KMS-11 (cell line): ENCODE data around the gene RNLS.
"Not testable (repeated sequence)": the region's sequence is repeated elsewhere in the genome, so short reads cannot be mapped to it uniquely, and the experiment has no call there.

Experiments
- H2AFZ ChIP-seq: fragments of 200-600 bp; sonication (generic); 2 replicates; pipeline ENCODE4 v1.6.1; 2016; ENCODE audit warnings: antibody characterized with exemption, mixed run types, low read depth
- H3K27ac ChIP-seq: fragments of 200-600 bp; sonication (generic); 2 replicates; pipeline ENCODE4 v1.6.1; 2016; ENCODE audit warnings: mild to moderate bottlenecking, mixed run types
- H3K27me3 ChIP-seq: fragments of 200-600 bp; sonication (generic); 2 replicates; pipeline ENCODE4 v1.6.1; 2017; ENCODE audit warnings: mild to moderate bottlenecking, low read depth, mixed run types, moderate library complexity; ENCODE audit not compliant: insufficient read depth
- H3K36me3 ChIP-seq: fragments of 200-600 bp; sonication (generic); 2 replicates; pipeline ENCODE4 v1.6.1; 2017; ENCODE audit warnings: mild to moderate bottlenecking, mixed run types; ENCODE audit not compliant: insufficient read depth
- H3K4me1 ChIP-seq: fragments of 200-600 bp; sonication (generic); 2 replicates; pipeline ENCODE4 v1.6.1; 2016; ENCODE audit warnings: mild to moderate bottlenecking, low read depth, mixed run types; ENCODE audit not compliant: poor library complexity, severe bottlenecking
- H3K4me2 ChIP-seq: fragments of 200-600 bp; sonication (generic); 2 replicates; pipeline ENCODE4 v1.7.0; 2016; ENCODE audit warnings: mild to moderate bottlenecking, mixed run types
- H3K4me3 ChIP-seq: fragments of 200-600 bp; sonication (generic); IDR thresholded peaks from 2 replicates; pipeline ENCODE4 v1.6.1; 2017; ENCODE audit warnings: low read depth, low read length, mixed read lengths; ENCODE audit not compliant: insufficient read depth
- H3K79me2 ChIP-seq: fragments of 200-600 bp; sonication (generic); 2 replicates; pipeline ENCODE4 v1.6.1; 2016; ENCODE audit warnings: low read depth, mixed run types; ENCODE audit not compliant: insufficient read depth
- H3K9ac ChIP-seq: fragments of 200-600 bp; sonication (generic); 2 replicates; pipeline ENCODE4 v1.6.1; 2016; ENCODE audit warnings: mild to moderate bottlenecking, mixed run types
- H4K20me1 ChIP-seq: fragments of 200-600 bp; sonication (generic); 2 replicates; pipeline ENCODE4 v1.6.1; 2016; ENCODE audit warnings: mild to moderate bottlenecking, mixed run types; ENCODE audit not compliant: insufficient read depth
- CTCF ChIP-seq: fragments of 200-600 bp; sonication (generic); conservative IDR thresholded peaks from 2 replicates; pipeline ENCODE4 v1.6.1; 2017; ENCODE audit warnings: low read depth, mild to moderate bottlenecking, antibody characterized with exemption, low read length, moderate library complexity, mixed read lengths

The RNLS gene

DNA sequence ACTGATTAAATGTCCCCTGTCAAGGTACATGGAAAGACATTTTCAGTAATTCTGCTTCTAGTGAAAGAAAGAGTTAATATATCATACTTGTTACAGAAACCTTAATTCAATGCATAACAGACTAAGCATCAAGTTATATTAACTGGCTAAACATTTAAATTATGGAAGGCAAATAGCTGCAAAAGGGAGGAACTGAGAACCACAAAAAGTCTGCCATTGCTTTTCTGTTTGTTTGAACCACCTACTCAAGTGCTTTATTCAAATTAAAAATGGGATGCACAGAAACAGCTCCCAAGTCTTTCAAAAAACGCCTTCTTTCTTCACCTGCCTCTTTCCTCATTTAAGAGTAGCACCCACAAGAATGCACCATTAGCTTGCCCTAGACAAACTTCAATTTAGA is 271.9 kb downstream of the RNLS start:
- Histone ChIP-seq H3K9ac (no peak overlapping the region), H3K4me3 (no peak overlapping the region), H2AFZ (no peak overlapping the region), H3K4me2 (no peak overlapping the region), H4K20me1 (no peaks in the 10 kb centered on the region), H3K27me3 (no peaks in the 10 kb centered on the region), H3K27ac (no peak overlapping the region), H3K36me3 (no peaks in the 10 kb centered on the region), H3K79me2 (no peaks in the 10 kb centered on the region), H3K4me1 (peaks cover 11% of the 10 kb centered on the region)
- no peak for TF ChIP-seq CTCF

DNA sequence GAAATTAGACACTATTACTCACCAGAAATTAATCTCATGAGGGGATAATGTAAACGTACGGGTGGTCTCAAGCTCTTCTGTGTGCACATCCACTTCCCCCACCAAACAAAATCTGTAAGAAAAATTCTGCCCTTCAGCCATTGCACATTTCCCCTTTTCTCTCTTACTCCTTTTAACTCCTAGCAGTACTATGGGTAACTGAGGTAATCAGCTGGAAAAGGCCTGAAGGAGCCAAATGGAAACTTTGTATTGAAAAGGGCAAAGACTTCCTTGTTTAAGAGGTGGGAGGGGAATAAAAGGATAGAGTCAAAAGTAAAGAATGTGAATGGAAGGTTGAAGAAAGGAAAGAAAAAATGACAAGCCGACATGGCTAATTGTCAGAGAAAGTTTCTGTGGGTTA is 273.8 kb downstream of the RNLS start:
- Histone ChIP-seq H3K4me3 (no peak overlapping the region), H4K20me1 (no peaks in the 10 kb centered on the region), H3K4me2 (no peak overlapping the region), H2AFZ (no peak overlapping the region), H3K27ac (no peak overlapping the region), H3K27me3 (no peaks in the 10 kb centered on the region), H3K36me3 (no peaks in the 10 kb centered on the region), H3K9ac (no peak overlapping the region), H3K4me1 (peaks cover 11% of the 10 kb centered on the region), H3K79me2 (no peaks in the 10 kb centered on the region)
- no peak for TF ChIP-seq CTCF

DNA sequence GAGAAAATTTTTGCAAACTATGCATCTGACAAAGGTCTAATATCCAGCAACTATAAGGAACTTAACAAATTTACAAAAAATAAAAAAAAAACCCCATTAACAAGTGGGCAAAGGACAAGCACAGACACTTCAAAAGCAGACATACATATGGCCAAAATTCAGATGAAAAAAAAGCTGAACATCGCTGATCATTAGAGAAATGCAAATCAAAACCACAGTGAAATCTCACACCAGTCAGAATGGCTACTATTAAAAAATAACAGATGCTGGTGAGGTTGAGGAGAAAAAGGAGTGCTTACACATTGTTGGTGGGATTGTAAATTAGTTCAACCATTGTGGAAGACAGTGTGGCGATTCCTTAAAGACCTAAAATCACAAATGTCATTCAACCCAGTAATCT is 274.8 kb downstream of the RNLS start:
- H3K79me2 ChIP-seq, result not testable (repeated sequence)

DNA sequence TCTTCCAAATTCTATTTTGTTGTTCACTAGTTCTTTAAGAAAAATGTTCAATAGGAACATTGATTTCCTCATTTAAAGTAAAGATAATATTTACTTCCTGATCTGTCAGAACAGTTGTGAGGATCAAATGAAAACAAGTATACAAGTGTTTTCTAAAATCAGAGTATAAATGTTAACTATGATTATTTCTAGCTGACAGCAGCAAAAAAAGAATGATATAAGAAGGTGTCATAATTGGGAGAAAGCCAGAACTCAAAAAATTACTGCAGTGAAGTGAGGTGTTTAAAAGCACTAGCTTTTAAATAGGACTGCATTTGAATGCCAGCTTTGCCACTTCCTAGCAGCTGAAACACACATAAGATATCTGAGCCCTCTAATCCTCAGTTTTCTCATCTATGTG is 283.3 kb downstream of the RNLS start:
- Histone ChIP-seq H3K27me3 (no peaks in the 10 kb centered on the region), H4K20me1 (no peaks in the 10 kb centered on the region), H3K4me2 (no peak overlapping the region), H3K36me3 (no peaks in the 10 kb centered on the region), H3K79me2 (no peaks in the 10 kb centered on the region), H3K4me3 (no peak overlapping the region), H3K9ac (no peak overlapping the region), H3K27ac (no peak overlapping the region), H3K4me1 (peaks cover 28% of the 10 kb centered on the region), H2AFZ (no peak overlapping the region)
- no peak for TF ChIP-seq CTCF

More for the DNA sequence above, 274.8 kb downstream of the RNLS start:
- not testable (repeated sequence) for H3K4me2 ChIP-seq, H3K4me3 ChIP-seq, H3K27ac ChIP-seq, H4K20me1 ChIP-seq, H3K36me3 ChIP-seq, H3K9ac ChIP-seq, H2AFZ ChIP-seq, H3K27me3 ChIP-seq
- H3K4me1 ChIP-seq, result peaks cover 11% of the 10 kb centered on the region

- no peak overlapping the region for H3K4me3 ChIP-seq
- H3K27me3 ChIP-seq, result no peaks in the 10 kb centered on the region
- no peak overlapping the region for H3K27ac ChIP-seq
- H3K9ac ChIP-seq, result no peak overlapping the region
- H3K79me2 ChIP-seq, result no peaks in the 10 kb centered on the region
- H4K20me1 ChIP-seq, result no peaks in the 10 kb centered on the region
- no peaks in the 10 kb centered on the region for H3K36me3 ChIP-seq
- TF ChIP-seq CTCF, result no peak
- no peak overlapping the region for H2AFZ ChIP-seq
- H3K4me2 ChIP-seq, result peak overlapping the region; percentile 5; the same call in 1 of the 2 replicates
- peaks cover 52% of the 10 kb centered on the region for H3K4me1 ChIP-seq
These were observed 286.0 kb downstream of the RNLS start for GRCh38 chr10:88297103-88297502.
